Measurements from ENCODE around the gene PRKN. TPM values are rescaled to one million over a fixed set of nuclear protein-coding genes. Genes with fewer than 3 reads are reported as not detected.

The PRKN gene
- total RNA-seq (2021) (not detected in 2 replicates), Bru-seq, nascent RNA (percentile 9 among the genes with signal in this experiment), BruChase-seq, experiment 1, labeled RNA remaining after a 2-hour chase (percentile 16 among the genes with signal in this experiment), BruChase-seq, experiment 2, labeled RNA remaining after a 6-hour chase (percentile 8 among the genes with signal in this experiment)
- long read RNA-seq: 0 reads

DNA sequence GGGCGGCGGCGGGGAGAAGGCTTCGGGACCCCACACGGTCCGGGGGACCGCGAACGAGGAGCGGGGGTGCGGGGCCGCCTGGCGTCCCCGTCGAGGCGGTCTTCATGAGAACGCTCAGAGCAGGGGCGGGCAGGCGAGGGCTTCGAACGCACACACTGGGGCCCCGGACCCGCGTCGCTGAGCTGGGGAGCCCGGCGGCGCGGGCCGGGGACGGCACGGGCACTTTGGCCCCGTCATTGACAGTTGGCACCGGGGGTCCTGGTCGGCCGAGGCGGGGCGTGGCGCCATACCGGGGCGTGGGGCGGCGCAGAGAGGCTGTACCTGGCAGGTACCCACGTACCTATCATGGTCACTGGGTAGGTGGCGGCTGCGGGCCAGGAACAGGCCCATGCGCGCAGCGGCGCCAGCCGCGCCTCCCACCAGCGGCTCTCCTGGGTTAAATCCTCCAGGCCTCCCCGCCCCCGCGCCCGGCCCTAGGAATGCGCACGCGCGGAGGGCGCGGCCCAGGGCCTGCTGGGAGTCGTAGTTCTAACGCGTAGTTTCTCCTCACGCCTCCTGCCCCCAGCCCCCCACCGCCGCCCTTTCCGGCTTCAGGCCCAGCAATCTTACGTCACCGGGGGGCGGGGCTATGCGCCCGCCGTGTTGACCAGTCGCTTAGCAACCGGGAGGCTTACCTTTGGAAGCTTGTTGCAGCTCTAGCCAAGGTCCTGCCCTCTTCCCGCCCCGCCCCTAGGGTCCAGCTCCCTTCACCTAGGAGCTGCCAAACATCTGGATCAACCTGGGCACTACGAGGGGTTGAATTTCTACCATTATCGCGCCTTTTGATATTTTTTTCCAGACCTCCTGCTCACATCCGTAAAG, at the start of gene PRKN, which contains the start of gene PACRG:
Gene PRKN, minus strand, starts transcription at position 445 of the 861 bp plus-strand sequence.
Gene PACRG, plus strand, starts transcription at position 653 of the 861 bp plus-strand sequence.
- Histone ChIP-seq H2AFZ (peak within 1 kb of the TSS; percentile 81), H3K79me2 (ENCODE audit: low read depth) (no peaks in the 10 kb centered on the region), H4K20me1 (ENCODE audit: insufficient read depth) (no peaks in the 10 kb centered on the region), H3K4me3 (peak within 1 kb of the TSS; percentile 68), H3K36me3 (ENCODE audit: low read depth) (no peaks in the 10 kb centered on the region), H3F3A (ENCODE audit: insufficient read depth, low read depth) (no peaks in the 10 kb centered on the region), H3K27me3 (ENCODE audit: insufficient read depth, low read depth) (no peaks in the 10 kb centered on the region), H3K4me2 (peak within 1 kb of the TSS; percentile 77), H3K9me2 (ENCODE audit: insufficient read depth) (no peaks in the 10 kb centered on the region), H3K27ac (no peak within 1 kb of the TSS), H3K4me1 (replicated peaks; ENCODE audit: insufficient read depth) (0 out of 2 replicates have a peak, but pooled peaks cover 5% of the 10 kb centered on the region), H3K9me3 (ENCODE audit: insufficient read depth, low read depth) (no peaks in the 10 kb centered on the region)
- TF ChIP-seq, protein P1, sequence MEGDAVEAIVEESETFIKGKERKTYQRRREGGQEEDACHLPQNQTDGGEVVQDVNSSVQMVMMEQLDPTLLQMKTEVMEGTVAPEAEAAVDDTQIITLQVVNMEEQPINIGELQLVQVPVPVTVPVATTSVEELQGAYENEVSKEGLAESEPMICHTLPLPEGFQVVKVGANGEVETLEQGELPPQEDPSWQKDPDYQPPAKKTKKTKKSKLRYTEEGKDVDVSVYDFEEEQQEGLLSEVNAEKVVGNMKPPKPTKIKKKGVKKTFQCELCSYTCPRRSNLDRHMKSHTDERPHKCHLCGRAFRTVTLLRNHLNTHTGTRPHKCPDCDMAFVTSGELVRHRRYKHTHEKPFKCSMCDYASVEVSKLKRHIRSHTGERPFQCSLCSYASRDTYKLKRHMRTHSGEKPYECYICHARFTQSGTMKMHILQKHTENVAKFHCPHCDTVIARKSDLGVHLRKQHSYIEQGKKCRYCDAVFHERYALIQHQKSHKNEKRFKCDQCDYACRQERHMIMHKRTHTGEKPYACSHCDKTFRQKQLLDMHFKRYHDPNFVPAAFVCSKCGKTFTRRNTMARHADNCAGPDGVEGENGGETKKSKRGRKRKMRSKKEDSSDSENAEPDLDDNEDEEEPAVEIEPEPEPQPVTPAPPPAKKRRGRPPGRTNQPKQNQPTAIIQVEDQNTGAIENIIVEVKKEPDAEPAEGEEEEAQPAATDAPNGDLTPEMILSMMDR (conservative IDR thresholded peaks at IDR 0.05): no peak
- TF ChIP-seq EZH2 (IDR thresholded peaks at IDR 0.05; ENCODE audit: low read depth): no peak
- ChIA-PET CTCF (no interaction called here), POLR2A (ENCODE audit: unreplicated experiment) (no interaction called here)
- no TSS peak for BruUV-seq (replicated peaks)
- DNase-seq: peak; percentile 90 to 93
- intact Hi-C loops (cut with micrococcal nuclease; ENCODE audit: unreplicated experiment): no loop called here

DNA sequence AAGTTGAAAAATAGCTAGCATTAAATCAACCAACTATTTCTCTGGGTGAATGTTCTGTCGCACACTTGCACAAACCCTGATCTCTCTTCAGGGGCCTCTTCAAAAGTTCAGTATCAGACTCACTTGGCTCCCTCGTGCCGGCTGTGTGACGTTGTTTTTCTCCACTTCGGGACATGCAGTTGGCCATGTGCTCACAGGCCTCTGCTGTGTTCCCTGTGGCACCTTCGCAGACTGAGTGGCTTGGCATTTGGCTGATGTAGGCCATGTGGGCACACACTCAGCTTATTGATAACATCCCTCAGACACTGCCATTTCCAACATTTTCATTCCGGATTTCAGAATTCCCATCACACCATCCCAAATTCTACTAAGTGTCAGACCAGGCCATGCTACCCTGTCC, 49.5 kb upstream of the PRKN start:
- BruUV-seq (replicated peaks): no TSS peak
- TF ChIP-seq EZH2 (IDR thresholded peaks at IDR 0.05; ENCODE audit: low read depth): no peak
- no peak overlapping the region for H2AFZ ChIP-seq
- CTCF ChIA-PET: no interaction called here
- H3K4me2 ChIP-seq: no peak overlapping the region
- H3K4me1 ChIP-seq (replicated peaks; ENCODE audit: insufficient read depth): no peaks in the 10 kb centered on the region
- no peaks in the 10 kb centered on the region for H3K36me3 ChIP-seq (ENCODE audit: low read depth)
- no peak overlapping the region for H3K27ac ChIP-seq
- H3K27me3 ChIP-seq (ENCODE audit: insufficient read depth, low read depth): peaks cover 13% of the 10 kb centered on the region; the same call in 1 of the 2 replicates
- H3K79me2 ChIP-seq (ENCODE audit: low read depth): no peaks in the 10 kb centered on the region
- POLR2A ChIA-PET (ENCODE audit: unreplicated experiment): no interaction called here
- intact Hi-C loops (cut with micrococcal nuclease; ENCODE audit: unreplicated experiment): no loop called here
- DNase-seq: no peak
- no peaks in the 10 kb centered on the region for H3K9me3 ChIP-seq (ENCODE audit: insufficient read depth, low read depth)
- no peaks in the 10 kb centered on the region for H3K9me2 ChIP-seq (ENCODE audit: insufficient read depth)
- H4K20me1 ChIP-seq (ENCODE audit: insufficient read depth): no peaks in the 10 kb centered on the region; the same call in 1 of the 2 replicates
- H3K4me3 ChIP-seq: no peak overlapping the region
- no peaks in the 10 kb centered on the region for H3F3A ChIP-seq (ENCODE audit: insufficient read depth, low read depth)

DNA sequence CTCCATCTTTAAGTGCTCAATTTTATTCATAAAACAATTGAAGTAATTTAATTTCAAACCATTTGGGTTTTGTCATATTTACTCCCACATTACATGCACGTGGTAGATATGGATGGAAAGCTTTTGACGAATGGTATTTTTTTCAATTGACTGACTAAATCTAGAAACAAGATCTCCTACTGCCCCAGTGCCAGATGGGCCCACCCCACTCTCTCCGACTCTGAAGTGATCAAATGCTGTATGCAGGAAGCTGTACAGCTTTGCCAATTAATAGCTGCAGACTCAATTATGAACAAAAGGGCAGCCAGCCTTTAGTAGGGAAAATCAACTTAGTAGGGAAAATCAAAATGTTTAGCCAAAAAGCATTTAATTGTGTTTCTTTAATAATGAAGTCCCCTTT, 46.4 kb upstream of the PRKN start:
- Histone ChIP-seq H3F3A (ENCODE audit: insufficient read depth, low read depth) (no peaks in the 10 kb centered on the region), H3K27me3 (ENCODE audit: insufficient read depth, low read depth) (peaks cover 13% of the 10 kb centered on the region; the same call in 1 of the 2 replicates), H3K4me1 (replicated peaks; ENCODE audit: insufficient read depth) (no peaks in the 10 kb centered on the region), H3K36me3 (ENCODE audit: low read depth) (no peaks in the 10 kb centered on the region), H3K4me3 (no peak overlapping the region), H3K9me3 (ENCODE audit: insufficient read depth, low read depth) (no peaks in the 10 kb centered on the region), H3K4me2 (no peak overlapping the region), H3K9me2 (ENCODE audit: insufficient read depth) (no peaks in the 10 kb centered on the region), H4K20me1 (ENCODE audit: insufficient read depth) (no peaks in the 10 kb centered on the region; the same call in 1 of the 2 replicates), H2AFZ (no peak overlapping the region), H3K27ac (no peak overlapping the region), H3K79me2 (ENCODE audit: low read depth) (no peaks in the 10 kb centered on the region)
- intact Hi-C loops (cut with micrococcal nuclease; ENCODE audit: unreplicated experiment): no loop called here
- CTCF ChIA-PET: no interaction called here
- TF ChIP-seq EZH2 (IDR thresholded peaks at IDR 0.05; ENCODE audit: low read depth): no peak
- TF ChIP-seq, protein P1 (conservative IDR thresholded peaks at IDR 0.05): no peak
- POLR2A ChIA-PET (ENCODE audit: unreplicated experiment): no interaction called here
- BruUV-seq (replicated peaks): no TSS peak
- no peak for DNase-seq
